UCSD-AML1 (cell line): ENCODE results near the gene MED13L.

Source experiments
- DNase-seq: peaks from one replicate; lab custom pipeline; 2025; ENCODE audit not compliant: unreplicated experiment; lab: John Stamatoyannopoulos, UW

The MED13L gene

DNA sequence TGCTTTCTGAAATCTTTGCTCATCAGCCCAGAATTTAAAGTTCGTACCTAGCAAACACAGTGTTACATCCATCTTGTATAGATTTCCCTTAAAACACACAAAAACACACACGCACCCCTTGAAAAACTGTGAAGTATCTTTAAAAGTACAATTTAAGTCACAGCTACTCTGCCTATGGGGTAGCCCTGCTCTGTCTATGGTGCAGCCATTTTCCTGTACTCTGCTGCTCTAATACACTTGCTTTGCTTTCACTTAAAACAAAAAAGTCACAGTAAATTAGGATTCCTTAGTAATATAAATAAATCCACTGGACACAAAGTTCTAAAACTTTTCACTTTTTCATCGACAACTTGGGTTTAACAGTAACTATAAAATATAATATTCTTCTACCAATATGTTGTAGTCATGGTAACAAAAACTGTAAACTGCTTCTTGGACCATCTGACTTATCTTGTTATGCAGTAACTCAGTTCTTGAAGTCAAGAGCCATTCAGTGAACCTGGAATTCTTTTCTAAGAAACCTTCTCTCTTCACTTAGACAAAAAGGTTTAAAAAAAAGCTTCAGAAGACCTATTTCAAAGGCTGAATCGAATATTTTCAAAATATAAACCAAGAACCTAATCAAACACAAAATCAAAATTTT is 63.5 kb downstream of the MED13L start:
- no peak for DNase-seq

DNA sequence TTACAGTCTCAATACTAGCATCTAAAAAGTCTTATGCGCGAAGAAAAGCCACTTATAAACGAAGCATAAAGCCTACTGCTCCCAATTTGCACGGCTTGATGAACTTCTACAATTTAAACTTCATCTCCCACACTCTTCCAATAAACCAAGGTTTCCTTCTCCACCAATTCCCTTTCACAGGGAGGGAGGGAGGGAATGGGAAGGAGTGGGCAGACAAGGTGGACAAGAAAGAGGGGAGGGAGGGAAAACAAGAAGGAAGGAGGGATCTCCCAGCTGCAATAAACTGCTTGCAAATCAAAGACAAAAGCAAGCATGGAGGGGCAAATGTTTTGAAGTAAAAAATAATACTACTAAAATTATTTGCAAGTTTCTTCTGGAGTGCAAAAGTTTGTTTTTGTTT is 64.5 kb downstream of the MED13L start:
- DNase-seq = no peak

DNA sequence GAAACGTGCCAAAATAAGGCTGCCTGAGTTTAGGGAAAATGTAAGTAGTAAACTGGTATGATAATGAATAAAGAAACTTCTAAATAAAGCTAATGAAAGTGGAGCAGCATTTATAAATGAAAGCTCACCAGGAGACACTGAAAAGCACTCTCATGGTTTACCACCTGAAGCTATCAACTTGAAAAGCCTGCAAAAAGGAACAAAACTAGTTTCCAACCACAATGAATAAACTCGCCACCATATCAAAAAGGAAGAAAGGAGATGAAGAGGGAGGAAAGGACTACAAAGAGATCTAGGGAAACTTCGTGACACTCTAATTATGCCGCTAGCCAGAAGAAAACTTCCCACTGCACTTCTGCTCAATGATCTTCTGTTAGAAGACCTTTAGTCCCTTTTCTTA is 66.7 kb downstream of the MED13L start:
- DNase-seq = no peak

DNA sequence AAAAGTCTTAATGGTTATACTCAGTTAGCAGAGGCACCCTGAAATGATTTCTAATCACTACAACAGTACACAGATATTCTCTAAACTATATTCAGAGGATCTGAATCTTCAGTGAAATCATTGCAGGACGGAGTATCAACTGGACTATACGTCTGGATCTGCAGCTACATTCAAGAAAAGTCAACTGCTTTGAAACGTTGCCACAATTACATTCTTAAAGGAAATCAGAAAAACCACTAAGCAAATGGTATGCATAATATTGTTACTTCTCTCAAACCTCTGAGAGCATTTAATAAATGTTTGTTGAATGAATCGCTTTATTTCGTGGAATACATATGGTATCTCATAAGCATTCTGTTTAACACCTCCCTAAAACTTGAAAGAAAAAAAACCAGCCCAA is 67.4 kb downstream of the MED13L start:
- DNase-seq = no peak

DNA sequence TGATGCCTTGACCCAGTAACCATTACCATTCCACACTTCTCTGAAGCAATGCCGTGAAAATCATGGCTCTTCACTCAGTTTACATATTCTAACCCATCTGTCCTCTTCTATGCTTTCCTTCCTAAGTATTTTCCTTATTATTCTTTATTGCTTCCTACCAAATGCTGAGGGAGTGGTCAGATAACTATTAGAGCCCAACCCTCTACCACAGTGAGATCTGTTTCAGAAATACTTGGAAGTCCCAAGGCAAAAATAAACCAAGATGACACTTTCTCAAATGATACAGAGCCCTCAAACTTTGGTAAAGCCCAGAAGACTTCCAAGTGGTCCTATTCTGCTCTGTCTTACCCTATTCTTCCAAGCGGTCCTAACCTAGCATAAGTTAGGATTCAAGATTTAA is 68.0 kb downstream of the MED13L start:
- no peak for DNase-seq

DNA sequence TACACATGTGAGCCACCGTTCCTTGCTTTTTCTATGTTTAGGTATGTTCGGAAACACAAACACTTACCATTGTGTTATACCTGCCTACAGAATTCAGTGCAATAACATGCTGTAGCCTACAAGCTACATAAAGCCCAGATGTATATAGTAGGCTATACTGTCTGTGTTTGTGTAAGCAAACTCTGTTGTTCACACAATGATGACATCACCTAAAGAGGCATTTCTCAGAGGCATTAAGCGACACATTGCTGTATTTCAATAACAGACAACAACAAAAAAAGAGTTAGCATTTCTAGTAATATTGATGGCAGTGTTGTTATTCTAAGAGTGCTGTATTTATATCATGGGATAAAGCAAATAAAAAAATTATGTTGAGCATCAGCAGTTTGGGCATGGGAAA is 70.2 kb downstream of the MED13L start:
- DNase-seq = no peak

DNA sequence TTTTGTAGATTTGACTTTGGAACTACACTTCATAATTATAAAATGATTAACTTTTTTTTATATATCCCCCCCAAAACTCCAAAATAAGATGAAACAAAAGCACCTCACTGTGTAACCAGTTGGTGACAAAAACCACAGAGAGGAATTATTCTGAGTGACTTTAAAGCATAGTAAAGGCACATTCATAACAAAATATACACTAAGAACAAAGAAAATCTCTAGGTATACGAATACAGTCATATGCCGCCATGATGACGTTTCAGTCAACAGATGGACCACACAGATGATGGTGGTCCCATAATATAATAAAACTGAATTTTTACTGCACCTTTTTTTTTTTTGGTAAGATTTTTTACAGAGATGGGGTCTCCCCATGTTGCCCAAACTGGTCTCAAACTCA is 70.7 kb downstream of the MED13L start:
- no peak for DNase-seq

DNA sequence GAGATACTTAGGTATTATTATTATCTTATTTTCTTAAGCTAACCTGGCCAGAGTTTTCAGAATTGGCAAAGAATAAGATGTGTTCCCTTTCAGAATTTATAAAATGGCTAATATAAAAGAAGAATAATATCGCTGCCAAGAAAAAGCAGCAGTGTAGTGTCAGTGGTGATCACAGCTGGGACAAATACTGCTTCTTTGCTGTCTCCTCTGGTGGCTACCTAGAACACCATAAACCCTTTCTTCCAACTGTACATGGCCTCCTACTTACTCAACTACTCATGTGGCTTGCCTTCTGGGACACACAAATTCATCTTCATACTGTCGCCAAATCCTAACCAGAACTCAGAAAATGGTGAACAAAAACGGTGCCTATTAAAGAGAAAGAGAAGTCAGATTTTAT is 72.7 kb downstream of the MED13L start:
- no peak for DNase-seq

DNA sequence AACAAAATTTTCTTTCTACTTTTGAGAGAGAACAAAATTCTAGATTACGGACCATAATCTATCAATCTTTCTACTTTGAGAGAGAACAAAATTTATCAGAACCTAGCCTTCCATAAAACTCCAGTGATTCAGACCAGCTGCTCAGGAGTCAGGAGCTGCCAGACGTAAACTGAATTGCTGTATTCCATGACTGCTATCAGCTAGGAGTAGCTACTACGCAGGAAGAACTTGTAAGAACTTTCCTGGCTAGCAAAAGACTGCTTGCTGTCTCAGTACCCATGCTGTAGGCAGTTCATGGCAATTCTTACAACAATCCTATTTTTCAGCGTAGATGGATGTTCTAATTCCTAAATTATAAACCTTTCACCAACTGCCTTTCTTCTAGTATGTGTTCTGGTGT is 73.3 kb downstream of the MED13L start:
- DNase-seq = no peak

DNA sequence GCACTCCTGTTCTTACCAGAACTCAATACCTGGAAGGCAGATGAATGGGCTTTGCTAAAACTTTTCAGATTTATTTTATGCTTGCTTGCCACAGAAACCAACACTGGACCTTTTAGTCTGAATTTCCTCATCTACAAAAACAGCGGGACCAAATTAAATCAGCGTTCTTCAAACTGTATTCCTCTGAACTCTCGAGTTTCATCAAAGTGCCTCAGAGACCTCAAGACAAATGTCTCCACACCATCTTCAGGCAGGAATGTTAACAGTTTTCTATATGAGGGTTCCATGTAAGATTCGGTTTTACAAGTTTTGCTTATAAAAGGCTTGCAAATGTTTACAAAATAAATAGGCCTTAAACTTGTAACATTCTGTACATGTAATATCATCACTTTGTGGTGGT is 74.6 kb downstream of the MED13L start:
- no peak for DNase-seq

DNA sequence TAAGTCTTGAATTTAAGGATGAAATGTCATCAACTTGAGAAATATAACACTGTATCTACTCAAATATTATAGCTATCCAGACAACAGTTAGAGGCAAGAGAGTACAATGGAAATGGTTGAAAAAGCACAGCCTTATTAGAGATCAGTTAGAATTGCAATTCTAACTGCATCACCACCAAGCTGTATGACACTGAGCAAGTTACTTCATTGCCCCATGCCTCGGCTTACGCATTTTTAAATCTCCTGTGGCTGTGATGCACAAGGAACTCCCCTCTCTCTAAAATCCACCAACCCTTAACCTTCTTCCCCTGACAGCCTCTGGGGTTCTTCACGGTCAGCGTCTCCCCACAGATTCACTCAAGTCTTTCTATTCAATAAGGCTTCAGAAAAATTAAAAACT is 75.1 kb downstream of the MED13L start:
- DNase-seq = no peak

DNA sequence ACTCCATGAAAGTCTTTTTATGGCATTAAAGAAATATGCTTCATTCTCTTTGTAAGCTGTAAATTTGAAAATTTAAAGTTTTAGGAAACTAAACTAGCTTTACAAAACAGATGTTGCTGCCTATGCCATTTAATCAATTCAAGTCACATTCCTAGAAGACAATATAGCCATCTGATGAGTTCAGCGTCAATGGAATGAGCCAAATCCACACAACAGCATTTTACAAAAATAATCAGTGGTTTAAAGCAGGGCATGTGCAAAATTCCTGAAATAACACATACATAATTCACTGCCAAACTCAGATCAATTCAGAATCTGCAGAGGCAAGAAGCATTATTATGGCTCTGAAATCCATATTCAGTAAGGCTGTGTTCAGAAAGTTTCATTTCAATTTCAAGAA is 75.6 kb downstream of the MED13L start:
- no peak for DNase-seq

DNA sequence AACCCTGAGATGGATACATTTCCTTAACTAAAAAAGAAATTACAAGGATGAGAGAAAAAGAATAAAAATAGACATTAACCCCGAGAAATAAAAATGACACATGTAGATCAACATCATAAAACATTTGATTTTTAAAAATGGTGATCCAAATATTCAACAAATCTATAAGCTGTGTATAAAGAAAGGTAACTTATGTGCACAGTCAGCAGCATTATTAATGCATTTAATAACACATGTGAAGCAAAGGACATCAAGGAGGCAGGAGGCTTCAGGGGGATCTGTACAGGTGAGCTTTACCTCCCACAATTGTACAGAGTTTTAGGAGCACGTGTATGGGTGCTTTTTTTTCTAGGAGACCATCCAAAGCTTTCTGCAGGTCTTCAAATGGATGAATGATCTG is 76.1 kb downstream of the MED13L start:
- no peak for DNase-seq

DNA sequence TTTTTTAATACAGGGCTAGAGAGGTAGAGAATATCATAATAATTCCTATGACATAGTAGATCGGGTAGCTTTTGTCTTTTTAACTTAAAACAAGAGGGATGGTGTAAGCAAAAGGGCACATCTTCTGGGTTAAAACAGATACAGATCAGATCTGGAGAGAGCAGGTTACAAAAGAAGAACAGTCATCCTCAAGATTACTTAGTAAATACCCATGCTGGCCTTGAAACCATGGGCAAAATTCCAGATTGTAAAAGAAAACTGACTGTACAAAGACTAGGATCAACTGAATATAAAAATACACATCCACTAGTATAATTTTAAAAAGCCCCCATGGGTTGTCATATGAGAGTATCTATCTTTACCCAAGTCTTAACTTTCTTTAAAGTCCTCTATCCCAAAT is 76.7 kb downstream of the MED13L start:
- no peak for DNase-seq

DNA sequence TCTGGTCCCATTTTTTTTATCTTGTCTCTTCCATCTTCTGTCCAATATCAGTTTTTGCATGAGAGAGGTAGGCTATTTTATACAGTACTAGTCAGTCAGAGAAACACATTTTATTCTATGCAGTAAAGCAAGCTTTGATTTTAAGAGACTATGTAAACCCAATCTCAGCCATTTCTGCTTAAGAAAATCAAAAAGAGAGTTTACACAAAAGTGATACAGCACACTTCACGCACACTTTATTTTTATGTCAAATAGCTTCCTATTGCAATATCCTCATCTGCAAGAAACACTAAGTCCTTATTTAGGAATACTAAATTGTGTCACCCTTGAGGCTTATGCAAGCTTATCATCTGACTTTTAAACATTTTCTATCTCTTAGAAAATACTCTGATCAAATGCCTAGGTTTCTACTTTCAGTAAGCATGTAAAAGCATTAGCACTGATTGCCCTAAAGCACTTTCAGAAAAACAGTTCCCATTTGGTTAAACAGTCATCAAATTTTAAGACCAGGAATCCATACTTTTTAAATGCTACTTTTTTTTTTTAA is 78.3 kb downstream of the MED13L start:
- no peak for DNase-seq

DNA sequence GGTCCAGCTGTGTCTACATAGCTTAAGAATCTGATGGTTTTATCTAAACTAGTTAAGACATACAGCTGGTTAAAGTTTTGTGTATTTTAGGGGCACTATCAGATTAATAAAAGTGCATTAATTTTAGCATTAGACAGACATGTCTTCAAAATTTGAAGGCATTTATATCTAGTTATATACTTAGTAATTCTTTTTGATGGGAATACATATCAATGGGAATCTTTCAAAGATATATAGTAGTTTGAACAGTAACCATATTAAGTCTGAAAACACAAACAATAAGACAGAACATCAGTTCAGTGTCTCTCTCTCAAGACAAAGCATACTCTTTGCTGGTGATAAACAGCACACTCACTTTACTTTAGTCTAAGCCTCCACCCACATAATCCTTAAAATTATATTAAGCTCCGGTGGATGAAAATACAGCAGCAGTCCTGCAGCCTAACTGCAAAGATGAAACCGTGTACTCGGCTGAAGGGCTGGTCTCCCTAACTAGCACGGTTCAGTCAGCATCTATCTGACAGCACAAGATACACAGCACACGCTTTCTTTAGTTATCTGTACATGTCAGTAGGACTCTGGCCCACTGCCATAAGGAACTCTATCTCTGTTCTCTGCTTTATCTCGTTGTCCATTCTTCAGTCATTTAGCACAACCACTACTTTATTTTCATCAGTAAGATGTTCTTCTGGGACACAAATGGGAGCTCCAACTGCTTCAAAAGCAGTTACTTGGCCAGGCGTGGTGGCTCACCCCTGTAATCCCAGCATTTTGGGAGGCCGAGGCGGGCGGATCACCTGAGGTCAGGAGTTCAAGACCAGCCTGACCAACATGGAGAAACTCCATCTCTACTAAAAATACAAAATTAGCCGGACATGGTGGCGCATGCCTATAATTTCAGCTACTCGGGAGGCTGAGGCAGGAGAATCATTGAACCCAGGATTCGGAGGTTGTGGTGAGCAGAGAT is 80.5 kb downstream of the MED13L start:
- DNase-seq = no peak

DNA sequence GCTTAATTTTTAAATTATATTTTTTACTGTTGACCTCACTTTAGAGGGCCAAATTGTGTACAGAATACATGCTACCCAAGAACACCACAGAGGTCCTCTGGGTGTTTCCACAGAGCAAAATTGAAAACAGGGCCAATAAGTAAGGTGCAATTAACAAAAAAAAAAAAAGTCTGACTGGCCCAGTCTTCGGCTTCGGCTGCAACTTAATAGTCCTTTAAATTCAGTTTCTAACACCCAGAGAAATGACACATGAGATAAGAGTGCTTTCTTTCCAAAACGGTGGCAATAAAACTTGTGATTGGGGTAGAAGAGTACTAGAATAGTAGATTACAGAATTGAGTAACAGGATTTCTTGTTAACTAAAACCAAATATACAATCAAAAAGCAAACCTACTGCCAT is 81.3 kb downstream of the MED13L start:
- no peak for DNase-seq

DNA sequence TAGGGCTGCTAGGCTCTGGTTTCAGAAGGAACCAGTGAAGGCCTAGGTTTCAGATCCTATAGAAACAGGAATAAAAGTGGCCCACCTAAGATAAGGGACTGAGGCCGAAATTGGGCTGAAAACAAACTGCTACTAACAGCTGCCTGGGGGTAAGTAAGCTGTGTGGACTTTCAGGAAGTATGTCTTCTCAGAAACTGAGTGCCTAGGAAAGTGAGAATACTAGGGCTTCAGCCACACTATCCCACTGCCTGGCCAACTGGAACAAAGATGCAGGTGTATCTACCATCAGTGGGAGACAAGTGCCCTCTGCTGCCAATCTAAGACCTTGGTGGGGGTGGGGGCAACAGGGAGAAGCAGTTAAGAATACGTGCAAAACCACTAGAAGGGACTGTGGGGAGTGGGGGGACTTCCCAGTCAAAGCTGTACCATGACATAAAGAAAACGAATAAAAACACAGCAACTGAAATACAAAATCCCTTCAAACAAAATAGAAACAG is 82.5 kb downstream of the MED13L start:
- DNase-seq = no peak

DNA sequence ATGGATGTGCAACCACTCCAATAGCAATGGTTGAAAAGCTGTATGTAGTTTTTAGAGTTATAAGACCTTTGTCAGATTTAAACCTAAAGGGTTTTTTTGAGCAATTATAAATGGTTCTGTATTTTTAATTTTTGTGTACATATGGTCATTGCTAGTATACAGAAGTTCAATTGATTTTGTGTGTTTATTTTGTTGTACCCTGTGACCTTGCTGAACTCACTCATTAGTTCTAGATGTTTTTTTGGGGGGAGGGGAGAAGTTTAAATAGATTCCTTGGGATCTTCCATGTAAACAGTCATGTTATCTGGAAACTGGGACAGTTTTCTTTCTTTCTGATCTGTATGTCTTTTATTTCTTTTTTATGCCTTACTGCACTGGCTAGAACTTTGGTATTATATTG is 87.8 kb downstream of the MED13L start:
- no peak for DNase-seq

DNA sequence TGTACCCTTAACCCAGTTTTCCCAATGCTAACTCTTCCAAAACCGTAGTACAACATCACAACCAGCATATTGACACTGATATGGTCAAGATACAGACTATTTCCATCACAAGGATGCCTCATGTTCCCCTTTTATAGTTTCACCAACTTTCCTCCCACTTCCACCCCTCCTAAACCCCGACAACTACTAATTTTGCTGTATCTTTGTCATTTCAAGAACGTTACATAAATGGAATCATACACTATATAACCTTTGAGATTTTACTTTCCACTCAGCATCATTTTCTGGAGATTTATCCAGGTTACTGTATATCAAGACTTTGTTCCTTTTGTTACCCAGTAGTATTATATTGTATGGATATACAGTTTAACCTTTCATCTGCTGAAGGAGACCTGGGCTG is 88.9 kb downstream of the MED13L start:
- no peak for DNase-seq

DNA sequence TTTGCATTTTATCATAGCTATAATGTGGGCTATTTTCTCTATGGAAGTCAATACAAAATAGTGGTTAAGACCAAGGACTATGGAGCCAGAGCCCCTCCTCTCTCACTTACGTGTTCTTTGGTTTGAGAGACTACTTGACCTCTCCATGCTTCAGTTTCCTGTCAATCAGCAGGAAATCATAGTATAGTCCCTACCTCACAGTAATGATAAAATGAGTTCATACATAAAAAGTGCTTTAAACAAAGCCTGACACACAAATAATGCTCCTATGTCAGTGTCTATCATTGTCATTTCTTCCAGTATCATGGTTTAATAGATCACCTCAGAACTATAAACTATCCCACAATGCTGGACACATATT is 90.4 kb downstream of the MED13L start:
- no peak for DNase-seq

DNA sequence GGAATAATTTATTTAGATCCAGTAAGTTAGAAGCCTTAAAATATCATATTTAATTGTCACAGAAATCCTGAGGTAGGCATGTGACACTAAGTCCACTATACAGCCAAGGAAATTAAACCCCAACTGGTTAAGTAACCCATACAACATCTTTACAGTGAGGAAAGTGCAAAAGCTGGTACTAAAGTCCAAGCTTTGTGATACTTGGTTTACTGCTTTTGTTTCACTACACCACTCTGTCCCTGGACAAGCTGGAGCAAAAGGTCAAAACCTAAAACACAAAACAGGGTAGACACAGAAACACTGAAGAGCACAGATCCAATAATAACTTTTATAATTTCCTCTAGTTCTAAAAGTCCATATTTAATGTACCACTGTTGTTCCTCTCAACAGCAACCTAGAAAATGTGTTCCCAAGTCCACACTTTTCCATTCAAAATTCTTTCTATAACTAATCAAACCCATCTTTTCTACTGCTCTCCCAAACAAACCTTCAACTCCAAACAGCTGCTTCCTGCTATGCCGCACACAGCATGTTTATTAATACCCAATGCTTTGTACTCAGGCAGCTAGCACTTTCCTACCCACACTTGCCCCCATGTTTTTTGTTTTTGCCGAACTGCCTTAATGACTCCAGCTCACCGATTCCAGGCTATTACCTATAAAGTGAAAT is 90.9 kb downstream of the MED13L start:
- no peak for DNase-seq
